ENCODE data around the gene IL27RA. TPM values are rescaled to one million over a fixed set of nuclear protein-coding genes. Genes with fewer than 3 reads are reported as not detected.

The IL27RA gene
- total RNA-seq, 1 donor from 2014 or later: 5.0 TPM

- H3K36me3 Mint-ChIP-seq (ENCODE audit: low read depth): no peaks in the 10 kb centered on the region
- TF ChIP-seq CTCF (conservative IDR thresholded peaks at IDR 0.05): no peak
- DNase-seq (ENCODE audit: low read depth, low spot score): no peak
- H3K4me3 Mint-ChIP-seq: no peak overlapping the region
- H3K27ac Mint-ChIP-seq (ENCODE audit: unreplicated experiment): no peak overlapping the region
- H3K9me3 Mint-ChIP-seq: no peaks in the 10 kb centered on the region
- peaks cover 6% of the 10 kb centered on the region for H3K4me1 Mint-ChIP-seq
- peaks cover 43% of the 10 kb centered on the region for H3K27me3 Mint-ChIP-seq (ENCODE audit: low read depth)
Observed at GRCh38 chr19:14061081-14061749, 29.7 kb downstream of the IL27RA start.

GRCh38 chr19:14061751-14062557, 30.4 kb downstream of the IL27RA start, which contains the start of gene PALM3:
Gene PALM3, minus strand, starts transcription at chr19:14062076. Its CDS starts 96 bp downstream, at chr19:14061980.
- Mint-ChIP-seq H3K9me3 (no peaks in the 10 kb centered on the region), H3K27me3 (ENCODE audit: low read depth) (peaks cover 43% of the 10 kb centered on the region), H3K4me3 (no peak within 1 kb of the TSS), H3K4me1 (peaks cover 6% of the 10 kb centered on the region), H3K27ac (ENCODE audit: unreplicated experiment) (no peak within 1 kb of the TSS), H3K36me3 (ENCODE audit: low read depth) (no peaks in the 10 kb centered on the region)
- TF ChIP-seq CTCF (conservative IDR thresholded peaks at IDR 0.05): no peak
- no peak for DNase-seq (ENCODE audit: low read depth, low spot score)

GRCh38 chr19:14062558-14062855, 30.9 kb downstream of the IL27RA start:
- Mint-ChIP-seq H3K4me3 (no peak overlapping the region), H3K27me3 (ENCODE audit: low read depth) (peaks cover 41% of the 10 kb centered on the region), H3K27ac (ENCODE audit: unreplicated experiment) (no peak overlapping the region), H3K9me3 (no peaks in the 10 kb centered on the region), H3K4me1 (peaks cover 6% of the 10 kb centered on the region), H3K36me3 (ENCODE audit: low read depth) (no peaks in the 10 kb centered on the region)
- TF ChIP-seq CTCF (conservative IDR thresholded peaks at IDR 0.05): no peak
- DNase-seq (ENCODE audit: low read depth, low spot score): no peak

GRCh38 chr19:14063105-14063504, 31.5 kb downstream of the IL27RA start:
- Mint-ChIP-seq H3K9me3 (no peaks in the 10 kb centered on the region), H3K36me3 (ENCODE audit: low read depth) (no peaks in the 10 kb centered on the region), H3K4me3 (no peak overlapping the region), H3K27me3 (ENCODE audit: low read depth) (peaks cover 35% of the 10 kb centered on the region), H3K27ac (ENCODE audit: unreplicated experiment) (no peak overlapping the region), H3K4me1 (peaks cover 6% of the 10 kb centered on the region)
- DNase-seq (ENCODE audit: low read depth, low spot score): no peak
- TF ChIP-seq CTCF (conservative IDR thresholded peaks at IDR 0.05): no peak

GRCh38 chr19:14066134-14066533, 34.6 kb downstream of the IL27RA start:
- DNase-seq (ENCODE audit: low read depth, low spot score): no peak
- Mint-ChIP-seq H3K9me3 (no peaks in the 10 kb centered on the region), H3K27me3 (ENCODE audit: low read depth) (peaks cover 10% of the 10 kb centered on the region), H3K4me3 (no peak overlapping the region), H3K36me3 (ENCODE audit: low read depth) (no peaks in the 10 kb centered on the region), H3K27ac (ENCODE audit: unreplicated experiment) (no peak overlapping the region), H3K4me1 (no peaks in the 10 kb centered on the region)
- TF ChIP-seq CTCF (conservative IDR thresholded peaks at IDR 0.05): no peak

Data from neural crest cell (in vitro differentiated cells).